Thyroid gland (tissue), 4 donors: ENCODE results near the gene LPCAT1.
"Not testable (repeated sequence)": the region's sequence is repeated elsewhere in the genome, so short reads cannot be mapped to it uniquely, and the experiment has no call there.

Source experiments
- POLR2A ChIP-seq, 2 donors: fragments of 450-650 bp; IDR thresholded peaks; one replicate each; pipeline ENCODE4 v1.6.1; 2017; ENCODE audit warnings: antibody characterized with exemption in 2 of 2, mild to moderate bottlenecking in 2 of 2, moderate library complexity in 1 of 2
- TF ChIP-seq, protein P1 (sequence below), 6 experiments: fragments of 200-600 bp in 3 of 6; fragments of 450-650 bp in 3 of 6; sonication (generic) in 3 of 6; IDR thresholded peaks; one replicate each; pipeline ENCODE4 v1.5.1; 2016 to 2019; ENCODE audit warnings: antibody characterized with exemption in 6 of 6, mild to moderate bottlenecking in 2 of 6, inconsistent platforms in 1 of 6, moderate library complexity in 1 of 6

GRCh38 chr5:1567527-1568200 lies 43.9 kb upstream of the LPCAT1 start:
- TF ChIP-seq, protein P1, sequence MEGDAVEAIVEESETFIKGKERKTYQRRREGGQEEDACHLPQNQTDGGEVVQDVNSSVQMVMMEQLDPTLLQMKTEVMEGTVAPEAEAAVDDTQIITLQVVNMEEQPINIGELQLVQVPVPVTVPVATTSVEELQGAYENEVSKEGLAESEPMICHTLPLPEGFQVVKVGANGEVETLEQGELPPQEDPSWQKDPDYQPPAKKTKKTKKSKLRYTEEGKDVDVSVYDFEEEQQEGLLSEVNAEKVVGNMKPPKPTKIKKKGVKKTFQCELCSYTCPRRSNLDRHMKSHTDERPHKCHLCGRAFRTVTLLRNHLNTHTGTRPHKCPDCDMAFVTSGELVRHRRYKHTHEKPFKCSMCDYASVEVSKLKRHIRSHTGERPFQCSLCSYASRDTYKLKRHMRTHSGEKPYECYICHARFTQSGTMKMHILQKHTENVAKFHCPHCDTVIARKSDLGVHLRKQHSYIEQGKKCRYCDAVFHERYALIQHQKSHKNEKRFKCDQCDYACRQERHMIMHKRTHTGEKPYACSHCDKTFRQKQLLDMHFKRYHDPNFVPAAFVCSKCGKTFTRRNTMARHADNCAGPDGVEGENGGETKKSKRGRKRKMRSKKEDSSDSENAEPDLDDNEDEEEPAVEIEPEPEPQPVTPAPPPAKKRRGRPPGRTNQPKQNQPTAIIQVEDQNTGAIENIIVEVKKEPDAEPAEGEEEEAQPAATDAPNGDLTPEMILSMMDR (IDR thresholded peaks at IDR 0.05) = not testable (repeated sequence)
- TF ChIP-seq POLR2A (IDR thresholded peaks at IDR 0.05) = not testable (repeated sequence)
